ENCODE measurements around the gene CFAP157.
A peak's percentile ranks its signal among the peaks of the same experiment; 100 is the strongest.
"Not testable (repeated sequence)": the region's sequence is repeated elsewhere in the genome, so short reads cannot be mapped to it uniquely, and the experiment has no call there.

The CFAP157 gene

GRCh38 chr9:127751269-127752054 is 44.7 kb downstream of the CFAP157 start:
- in situ Hi-C loops (cut with HindIII; ENCODE audit: low pct_ligation_motif_present, low pct_unique_long_range_greater_than_20kb, low sequenced_read_pairs) = no loop called here
- DNase-seq = peak; percentile 33

- no peak for DNase-seq
- in situ Hi-C loops (cut with HindIII; ENCODE audit: low pct_ligation_motif_present, low pct_unique_long_range_greater_than_20kb, low sequenced_read_pairs) = no loop called here
Measured at GRCh38 chr9:127753148-127753547, 46.4 kb downstream of the CFAP157 start.

- DNase-seq = no peak
- in situ Hi-C loops (cut with HindIII; ENCODE audit: low pct_ligation_motif_present, low pct_unique_long_range_greater_than_20kb, low sequenced_read_pairs) = no loop called here
Measured at GRCh38 chr9:127753622-127754021, 46.8 kb downstream of the CFAP157 start.

- in situ Hi-C loops (cut with HindIII; ENCODE audit: low pct_ligation_motif_present, low pct_unique_long_range_greater_than_20kb, low sequenced_read_pairs) = no loop called here
- DNase-seq = peak; percentile 24
Measured at GRCh38 chr9:127754099-127755060, 47.6 kb downstream of the CFAP157 start.

GRCh38 chr9:127755061-127756060 is 48.6 kb downstream of the CFAP157 start:
- in situ Hi-C loops (cut with HindIII; ENCODE audit: low pct_ligation_motif_present, low pct_unique_long_range_greater_than_20kb, low sequenced_read_pairs) = no loop called here
- DNase-seq = no peak

- no peak for DNase-seq
- in situ Hi-C loops (cut with HindIII; ENCODE audit: low pct_ligation_motif_present, low pct_unique_long_range_greater_than_20kb, low sequenced_read_pairs) = no loop called here
Measured at GRCh38 chr9:127756233-127756632, 49.4 kb downstream of the CFAP157 start.

DNA sequence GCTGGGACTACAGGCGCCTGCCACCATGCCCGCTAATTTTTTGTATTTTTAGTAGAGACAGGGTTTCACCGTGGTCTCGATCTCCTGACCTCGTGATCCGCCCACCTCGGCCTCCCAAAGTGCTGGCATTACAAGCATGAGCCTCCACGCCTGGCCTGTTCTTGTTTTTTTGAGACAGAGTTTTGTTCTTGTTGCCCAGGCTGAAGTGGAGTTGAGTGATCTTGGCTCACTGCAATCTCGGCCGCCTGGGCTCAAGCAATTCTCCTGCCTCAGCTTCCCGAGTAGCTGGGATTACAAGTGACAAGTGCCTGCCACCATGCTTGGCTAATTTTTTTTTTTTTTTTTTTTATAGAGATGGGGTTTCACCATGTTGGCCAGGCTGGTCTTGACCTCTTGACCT is 50.0 kb downstream of the CFAP157 start:
- in situ Hi-C loops (cut with HindIII; ENCODE audit: low pct_ligation_motif_present, low pct_unique_long_range_greater_than_20kb, low sequenced_read_pairs) = not testable (repeated sequence)

GRCh38 chr9:127758843-127759242 is 52.1 kb downstream of the CFAP157 start:
- no peak for DNase-seq
- in situ Hi-C loops (cut with HindIII; ENCODE audit: low pct_ligation_motif_present, low pct_unique_long_range_greater_than_20kb, low sequenced_read_pairs) = no loop called here

More for the DNA sequence above, 50.0 kb downstream of the CFAP157 start:
- DNase-seq = not testable (repeated sequence)

DNA sequence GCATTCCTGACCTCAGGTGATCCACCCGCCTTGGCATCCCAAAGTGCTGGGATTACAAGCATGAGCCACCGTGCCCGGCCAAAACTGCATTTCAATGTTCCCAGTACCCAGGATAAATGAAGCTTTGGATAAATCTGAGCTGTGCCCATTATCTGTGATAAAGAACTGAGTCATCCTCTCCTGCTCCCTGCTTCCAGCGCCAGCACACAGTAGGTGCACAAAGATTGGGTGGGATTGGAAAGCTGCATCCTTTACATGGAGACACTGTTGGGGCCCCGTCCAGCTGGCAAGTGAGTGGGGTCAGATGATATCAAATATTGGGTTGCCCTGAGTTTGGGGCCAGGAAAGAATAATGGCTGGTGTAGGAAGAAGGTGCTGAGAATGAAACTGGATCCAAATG is 54.3 kb downstream of the CFAP157 start:
- no peak for DNase-seq
- in situ Hi-C loops (cut with HindIII; ENCODE audit: low pct_ligation_motif_present, low pct_unique_long_range_greater_than_20kb, low sequenced_read_pairs) = no loop called here

- in situ Hi-C loops (cut with HindIII; ENCODE audit: low pct_ligation_motif_present, low pct_unique_long_range_greater_than_20kb, low sequenced_read_pairs) = no loop called here
- DNase-seq = no peak
Measured at GRCh38 chr9:127761491-127761956, 54.7 kb downstream of the CFAP157 start.

DNA sequence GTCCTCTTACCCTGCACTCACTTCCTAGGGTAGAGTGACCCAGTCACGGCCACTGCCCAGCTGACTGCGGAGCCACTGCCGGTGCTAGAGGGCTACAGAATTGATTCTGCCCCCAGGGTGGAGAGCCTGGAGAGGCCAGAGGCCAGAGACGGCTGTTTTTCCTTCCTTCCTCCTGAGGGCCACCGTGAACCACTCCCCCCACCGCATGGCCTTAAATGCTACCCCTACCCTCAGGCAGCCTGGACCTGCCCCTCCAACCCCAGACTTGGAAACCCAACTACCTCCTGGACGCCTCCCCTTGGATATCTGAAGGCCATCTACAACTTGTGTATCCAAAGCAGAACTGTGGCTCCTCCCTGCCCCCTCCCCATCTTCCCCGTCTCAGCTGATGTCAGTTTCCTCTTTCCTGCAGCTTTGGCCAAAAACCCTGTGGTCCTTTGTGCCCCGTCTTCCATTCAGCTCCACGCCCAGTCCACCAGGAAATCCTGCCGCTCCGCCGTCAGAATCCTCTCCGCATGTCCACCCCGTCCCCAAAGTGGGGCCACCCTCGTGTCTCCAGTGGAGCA is 55.4 kb downstream of the CFAP157 start:
- no peak for DNase-seq
- in situ Hi-C loops (cut with HindIII; ENCODE audit: low pct_ligation_motif_present, low pct_unique_long_range_greater_than_20kb, low sequenced_read_pairs) = no loop called here

GRCh38 chr9:127763918-127764384 is 57.2 kb downstream of the CFAP157 start:
- in situ Hi-C loops (cut with HindIII; ENCODE audit: low pct_ligation_motif_present, low pct_unique_long_range_greater_than_20kb, low sequenced_read_pairs) = no loop called here
- DNase-seq = no peak

DNA sequence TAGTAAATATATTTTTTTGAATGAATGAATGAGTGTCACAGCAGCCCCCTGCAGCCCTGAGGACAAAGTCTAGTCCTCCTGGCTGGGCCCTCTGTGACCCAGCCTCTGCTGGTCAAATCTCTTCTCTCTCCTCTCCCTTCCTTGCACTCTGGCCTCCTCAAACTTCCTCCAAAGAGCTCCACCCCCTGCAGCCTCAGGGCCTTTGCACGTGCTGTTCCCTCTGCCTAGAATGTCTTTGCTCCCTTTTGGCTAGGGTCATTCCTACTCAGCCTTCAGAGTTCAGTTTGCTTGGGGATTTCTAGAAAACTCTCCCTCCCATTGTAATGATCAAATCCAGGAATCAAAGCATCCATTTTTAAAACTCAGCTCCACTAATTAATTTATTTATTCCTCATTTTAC is 58.6 kb downstream of the CFAP157 start:
- in situ Hi-C loops (cut with HindIII; ENCODE audit: low pct_ligation_motif_present, low pct_unique_long_range_greater_than_20kb, low sequenced_read_pairs) = no loop called here
- DNase-seq = no peak

Measured in ACHN (cell line).